NCI-H1105 (cell line): ENCODE measurements around the gene HAO2.
"Not testable (repeated sequence)": the region's sequence is repeated elsewhere in the genome, so short reads cannot be mapped to it uniquely, and the experiment has no call there.

ENCODE experiments used
- DNase-seq: peaks from one replicate; lab custom pipeline; 2025; lab: John Stamatoyannopoulos, UW

Gene HAO2

GRCh38 chr1:119345398-119345797 is 23.2 kb upstream of the HAO2 start:
- DNase-seq, result no peak

DNA sequence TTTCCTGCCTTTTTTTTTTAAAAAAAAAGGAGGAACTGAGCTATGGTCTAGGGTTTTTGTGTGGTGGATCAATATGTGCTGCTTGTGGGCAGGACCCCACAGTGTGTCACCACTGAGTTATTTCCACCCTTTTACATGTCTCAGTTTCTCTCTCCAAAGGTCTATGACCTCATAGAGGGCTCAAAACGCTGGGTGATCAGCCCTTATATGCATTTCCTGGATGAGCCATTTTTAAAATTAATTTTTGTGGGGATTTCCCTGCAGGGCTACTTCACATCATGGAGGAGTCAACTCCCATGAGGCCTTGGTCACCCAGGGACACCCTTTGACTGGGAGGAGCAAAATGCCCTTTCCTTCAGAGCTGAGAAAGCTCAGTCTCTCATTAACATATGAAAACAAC is 20.7 kb upstream of the HAO2 start:
- DNase-seq, result no peak

DNA sequence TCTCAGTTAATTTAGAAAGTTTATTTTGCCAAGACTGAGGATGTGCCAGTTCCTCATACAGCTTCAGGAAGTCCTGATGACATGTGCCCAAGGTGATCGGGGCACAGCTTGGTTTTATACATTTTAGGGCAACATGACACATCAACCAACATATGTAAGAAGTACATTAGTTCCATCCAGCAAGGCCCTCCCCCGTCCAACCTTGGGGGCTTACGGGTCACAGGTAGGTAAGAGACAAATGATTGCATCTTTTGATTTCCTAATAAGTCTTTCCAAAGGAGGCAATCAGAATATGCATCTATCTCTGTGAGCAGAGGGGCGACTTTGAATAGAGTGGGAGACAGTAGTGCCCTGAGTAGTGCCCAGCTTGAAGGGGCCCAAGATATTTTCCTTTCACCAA is 19.6 kb upstream of the HAO2 start:
- DNase-seq, result no peak

- DNase-seq, result not testable (repeated sequence)
Observed at GRCh38 chr1:119350866-119351265, 17.7 kb upstream of the HAO2 start.

GRCh38 chr1:119351997-119352396 is 16.6 kb upstream of the HAO2 start:
- no peak for DNase-seq

- DNase-seq, result no peak
Observed at GRCh38 chr1:119353836-119354235, 14.7 kb upstream of the HAO2 start.

- DNase-seq, result no peak
Observed at GRCh38 chr1:119358636-119359035, 9.9 kb upstream of the HAO2 start.

- no peak for DNase-seq
Observed at GRCh38 chr1:119359730-119360129, 8.9 kb upstream of the HAO2 start.

- DNase-seq, result no peak
Observed at GRCh38 chr1:119361205-119361604, 7.4 kb upstream of the HAO2 start.

GRCh38 chr1:119361620-119362344 is 6.8 kb upstream of the HAO2 start:
- DNase-seq, result no peak

- no peak for DNase-seq
Observed at GRCh38 chr1:119363162-119363561, 5.4 kb upstream of the HAO2 start.

GRCh38 chr1:119364640-119365039 is 3.9 kb upstream of the HAO2 start:
- DNase-seq, result no peak

DNA sequence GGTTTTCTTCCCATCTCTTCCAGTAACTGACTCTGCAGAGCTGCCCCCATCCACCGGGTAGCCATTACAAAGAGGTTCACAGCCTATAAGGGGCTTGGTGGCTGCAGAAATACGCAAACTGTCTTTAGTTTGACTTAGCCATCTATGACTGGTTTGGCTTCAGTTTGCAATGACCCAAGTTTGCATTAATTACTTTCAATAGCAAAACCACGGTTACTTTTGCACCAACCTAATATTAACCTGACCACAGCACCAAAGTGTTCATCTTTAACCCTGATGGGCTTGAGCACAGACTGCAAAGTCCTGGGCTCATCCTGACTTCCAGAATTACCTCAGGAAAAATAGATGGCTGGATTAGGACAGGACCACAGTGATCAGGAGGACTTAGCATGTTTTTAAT is 2.2 kb upstream of the HAO2 start:
- DNase-seq, result no peak

DNA sequence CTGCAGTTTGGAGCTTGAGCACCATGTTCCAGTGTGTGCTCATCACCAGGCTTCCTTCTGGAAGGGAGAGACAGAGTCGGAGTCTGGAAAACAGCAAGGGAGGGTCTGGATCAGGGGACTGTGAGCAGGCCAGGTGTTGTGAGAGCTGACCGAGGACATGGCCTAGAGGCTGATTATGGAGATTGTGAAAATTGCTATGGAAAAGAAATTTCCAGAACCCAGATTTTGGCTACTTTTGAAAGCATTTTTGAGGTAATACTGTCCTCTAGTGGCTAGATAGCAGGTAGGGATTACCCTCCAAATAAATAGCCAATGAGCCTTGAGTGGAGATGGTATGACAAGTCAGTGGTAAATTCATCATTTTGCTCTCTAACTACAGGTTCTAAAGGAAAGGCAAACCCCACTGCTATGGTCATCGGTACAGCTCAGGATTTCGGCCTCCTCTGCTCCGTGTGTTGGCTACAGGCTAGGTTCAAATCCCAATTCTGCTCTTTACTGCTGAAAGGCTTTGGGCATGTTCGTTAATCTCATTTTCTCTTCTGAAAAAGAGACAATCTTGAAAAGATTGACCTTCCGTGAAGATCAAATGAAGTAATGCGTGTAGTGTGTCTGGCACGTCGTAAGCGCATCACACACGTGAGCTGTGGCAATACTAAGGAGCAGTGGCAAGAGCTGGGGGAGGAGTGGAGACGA is 1.0 kb upstream of the HAO2 start:
- peak; percentile 6 for DNase-seq

DNA sequence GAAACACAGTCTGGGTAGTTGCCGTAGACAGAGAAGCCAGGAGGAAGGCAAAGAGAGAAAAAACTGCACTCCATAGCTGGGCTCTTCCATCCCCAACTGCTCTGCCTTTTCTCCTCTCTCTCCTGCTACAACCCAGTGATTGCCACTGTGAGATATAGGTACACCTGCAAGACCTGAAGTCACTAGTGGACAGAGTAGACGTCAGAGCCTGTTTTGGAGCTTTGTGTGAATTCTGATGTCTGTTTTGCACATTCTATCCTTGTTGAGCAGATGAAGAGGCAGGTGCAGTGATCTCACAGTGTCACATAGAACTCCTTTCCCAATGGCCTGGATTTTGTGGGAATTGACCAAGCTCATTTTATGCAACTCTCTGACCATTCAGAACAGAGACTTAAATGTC is 2.2 kb downstream of the HAO2 start:
- no peak for DNase-seq

GRCh38 chr1:119371815-119372214 is 3.2 kb downstream of the HAO2 start:
- DNase-seq, result no peak

GRCh38 chr1:119372503-119373086 is 4.0 kb downstream of the HAO2 start:
- peak; percentile 23 for DNase-seq

DNA sequence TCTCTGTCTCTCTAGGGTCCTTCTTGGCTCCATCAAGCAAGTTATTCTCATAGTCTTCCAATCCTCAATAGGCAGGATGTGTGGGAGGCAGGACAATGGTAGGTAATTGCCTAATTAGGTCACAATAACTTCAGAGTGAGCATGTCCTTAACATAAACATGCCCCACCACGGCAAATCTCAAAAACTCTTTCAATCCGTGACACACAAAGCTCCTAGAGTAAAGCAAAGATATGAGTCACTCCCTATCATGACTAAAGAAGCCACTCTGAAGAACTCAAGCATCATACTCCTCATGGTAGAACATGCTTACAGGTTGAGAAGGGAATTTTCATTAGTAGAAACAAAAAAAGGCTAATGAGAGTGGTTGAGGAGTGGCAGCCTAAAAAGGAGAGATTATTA is 4.9 kb downstream of the HAO2 start:
- no peak for DNase-seq

DNA sequence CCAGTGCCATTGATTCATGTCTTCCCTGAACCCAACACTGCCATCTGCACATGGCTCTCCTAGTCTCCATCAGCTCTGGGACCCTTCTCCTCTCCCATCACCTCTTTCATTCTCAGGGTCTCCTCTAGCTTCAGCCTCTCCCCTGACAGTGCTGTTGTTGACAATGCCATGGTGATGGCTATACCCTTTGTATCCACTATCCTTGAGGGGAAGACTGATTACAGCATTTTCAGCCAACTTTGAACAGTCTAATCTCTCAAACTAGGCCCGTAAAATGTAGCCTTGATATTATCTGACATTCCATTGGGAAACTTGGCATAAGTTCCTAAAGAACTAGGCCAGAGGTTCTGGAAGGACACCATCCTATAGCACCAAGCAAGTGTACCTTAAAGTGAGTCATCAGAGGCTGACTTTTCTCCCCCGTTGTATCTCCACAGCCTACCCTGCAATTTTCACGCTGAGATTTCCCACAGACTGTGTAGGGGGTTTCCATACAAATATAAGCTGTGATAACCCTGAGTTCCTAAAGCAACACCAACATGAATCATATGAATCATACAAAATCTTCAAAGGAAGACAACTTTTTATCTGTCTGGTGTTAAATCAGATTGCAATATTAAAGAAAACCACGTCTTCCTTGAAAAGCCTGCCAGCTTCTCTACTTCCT is 5.8 kb downstream of the HAO2 start:
- DNase-seq, result no peak

DNA sequence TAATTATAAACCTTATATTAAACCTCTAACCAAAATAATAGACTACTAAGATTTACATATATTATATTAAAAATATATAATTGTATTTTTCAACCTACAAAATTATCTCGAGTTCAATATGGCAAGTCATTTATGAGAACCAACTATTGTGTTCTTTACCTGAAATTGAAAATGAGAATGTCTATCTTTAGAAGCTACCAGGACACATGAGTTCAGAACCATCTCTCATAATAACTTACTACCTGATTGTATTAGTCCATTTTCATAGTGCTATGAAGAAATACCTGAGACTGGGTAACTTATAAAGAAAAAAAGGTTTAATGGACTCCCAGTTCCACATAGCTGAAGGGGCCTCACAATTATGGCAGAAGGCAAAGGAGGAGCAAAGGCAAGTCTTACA is 6.8 kb downstream of the HAO2 start:
- DNase-seq, result no peak

DNA sequence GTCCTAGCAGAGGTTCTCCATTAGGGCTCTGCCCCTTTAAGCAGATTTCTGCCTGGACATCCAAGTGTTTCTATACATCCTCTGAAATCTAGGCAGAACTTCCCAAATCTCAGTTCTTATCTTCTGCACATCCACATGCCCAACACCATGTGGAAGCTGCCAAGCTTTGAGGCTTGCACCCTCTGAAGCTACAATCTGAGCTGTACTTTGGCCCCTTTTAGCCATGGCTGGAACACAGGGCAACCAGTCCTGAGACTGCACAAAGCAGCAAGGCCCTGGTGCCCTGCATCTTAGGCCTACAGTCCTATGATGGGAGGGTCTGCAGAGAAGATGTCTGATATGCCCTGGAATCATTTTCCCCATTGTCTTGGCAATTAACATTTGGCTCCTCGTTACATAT is 8.0 kb downstream of the HAO2 start:
- DNase-seq, result no peak

DNA sequence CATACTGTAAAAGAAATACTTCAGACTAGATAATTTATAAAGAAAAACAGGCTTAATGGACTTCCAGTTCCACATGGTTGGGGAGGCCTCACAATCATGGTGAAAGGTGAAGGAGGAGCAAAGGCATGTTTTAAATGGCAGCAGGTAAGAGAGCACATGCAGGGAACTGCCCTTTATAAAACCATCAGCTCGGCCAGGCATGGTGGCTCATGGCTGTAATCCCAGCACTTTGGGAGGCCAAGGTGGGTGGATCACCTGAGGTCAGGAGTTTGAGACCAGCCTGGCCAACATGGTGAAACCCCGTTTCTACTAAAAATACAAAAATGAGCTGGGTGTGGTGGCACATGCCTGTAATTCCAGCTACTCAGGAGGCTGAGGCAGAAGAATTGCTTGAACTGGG is 9.0 kb downstream of the HAO2 start:
- DNase-seq, result not testable (repeated sequence)

- no peak for DNase-seq
Observed at GRCh38 chr1:119379117-119379516, 10.5 kb downstream of the HAO2 start.
